BJ (cell line): ENCODE measurements around the gene RRP15. TPM values are rescaled to one million over a fixed set of nuclear protein-coding genes. Genes with fewer than 3 reads are reported as not detected.
A peak's percentile ranks its signal among the peaks of the same experiment; 100 is the strongest.

Experiments
- CTCF ChIA-PET: fragments of 350-600 bp; formaldehyde crosslinking; extraction: SDS; loops from one replicate; lab custom pipeline; 2021; ENCODE audit warnings: antibody characterized with exemption, inconsistent platforms; lab: Yijun Ruan, JAX
- POLR2A ChIA-PET: fragments of 300-600 bp; sonication (Branson Sonifier 250); formaldehyde crosslinking; extraction: SDS; loops from one replicate; lab custom pipeline; 2021; ENCODE audit warnings: antibody characterized with exemption; lab: Charles Lee
- DNase-seq: peaks from one replicate; pipeline ENCODE4 v3.0.0-alpha.2; 2011; ENCODE audit warnings: low read depth
- H3K27me3 ChIP-seq: 2 replicates; pipeline ENCODE4 v1.6.0; 2011; ENCODE audit warnings: low read length; ENCODE audit not compliant: control insufficient read depth, insufficient read depth
- H3K36me3 ChIP-seq: 2 replicates; pipeline ENCODE4 v1.5.1; 2011; ENCODE audit warnings: low read length; ENCODE audit not compliant: control insufficient read depth, insufficient read depth
- H3K4me3 ChIP-seq: 2 replicates; pipeline ENCODE4 v1.5.1; 2011; ENCODE audit warnings: low read depth, mild to moderate bottlenecking, control low read depth, low read length
- polyA plus RNA-seq: library from polyadenylated mRNA; depleted of rRNA; stranded (reverse); fragments of >200 nt; gene quantifications from 2 replicates; pipeline ENCODE4 v1.2.3, GENCODE V29; 2011
- TF ChIP-seq, protein P1 (sequence below): IDR thresholded peaks from 2 replicates; pipeline ENCODE4 v1.5.1; 2011; ENCODE audit warnings: low read depth, mild to moderate bottlenecking, control low read depth, inconsistent platforms, low read length, moderate library complexity; ENCODE audit not compliant: insufficient read depth

Gene RRP15
- polyA plus RNA-seq, 1 experiment, result 0.88 TPM

DNA sequence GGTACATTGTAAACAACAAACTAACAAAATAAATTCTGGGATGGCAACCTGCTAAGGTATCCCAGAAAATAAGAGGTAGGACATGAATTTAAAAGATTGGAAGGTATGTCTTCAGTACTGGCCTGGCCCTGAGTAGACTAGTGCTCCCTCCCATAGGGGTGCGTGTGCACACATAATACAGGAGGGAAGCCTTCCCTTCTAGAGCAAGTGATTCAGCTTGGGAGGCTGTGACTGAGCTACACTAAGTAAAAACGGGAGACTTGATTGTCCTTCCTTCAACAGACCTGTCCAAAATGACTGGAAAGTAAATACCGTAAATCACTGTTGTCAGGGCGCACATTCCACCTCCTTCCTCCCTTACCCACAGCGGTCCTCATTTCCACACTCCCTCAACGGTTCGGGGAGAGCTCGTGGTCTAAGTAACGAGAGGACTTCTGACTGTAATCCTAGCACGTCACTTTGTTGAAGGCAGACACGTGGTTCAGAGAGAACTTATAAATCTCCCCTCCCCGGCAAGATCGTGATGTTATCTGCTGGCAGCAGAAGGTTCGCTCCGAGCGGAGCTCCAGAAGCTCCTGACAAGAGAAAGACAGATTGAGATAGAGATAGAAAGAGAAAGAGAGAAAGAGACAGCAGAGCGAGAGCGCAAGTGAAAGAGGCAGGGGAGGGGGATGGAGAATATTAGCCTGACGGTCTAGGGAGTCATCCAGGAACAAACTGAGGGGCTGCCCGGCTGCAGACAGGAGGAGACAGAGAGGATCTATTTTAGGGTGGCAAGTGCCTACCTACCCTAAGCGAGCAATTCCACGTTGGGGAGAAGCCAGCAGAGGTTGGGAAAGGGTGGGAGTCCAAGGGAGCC is 60.0 kb downstream of the RRP15 start, which contains the start of gene TGFB2:
Gene TGFB2 (plus strand): TSS at position 523 of the 859 bp plus-strand sequence. CDS start 1,366 bp downstream, outside the sequence.
- CTCF ChIA-PET, result interaction anchor here (0.9 to 4.0 kb wide), 7 partner anchors 15 to 652 kb away, joined by 3 to 15 read pairs (median 4); no protein-coding TSS in a partner anchor
- DNase-seq, result peak; percentile 51
- Histone ChIP-seq H3K4me3 (peak within 1 kb of the TSS; percentile 46), H3K36me3 (no peaks in the 10 kb centered on the region), H3K27me3 (no peaks in the 10 kb centered on the region)
- TF ChIP-seq, protein P1, sequence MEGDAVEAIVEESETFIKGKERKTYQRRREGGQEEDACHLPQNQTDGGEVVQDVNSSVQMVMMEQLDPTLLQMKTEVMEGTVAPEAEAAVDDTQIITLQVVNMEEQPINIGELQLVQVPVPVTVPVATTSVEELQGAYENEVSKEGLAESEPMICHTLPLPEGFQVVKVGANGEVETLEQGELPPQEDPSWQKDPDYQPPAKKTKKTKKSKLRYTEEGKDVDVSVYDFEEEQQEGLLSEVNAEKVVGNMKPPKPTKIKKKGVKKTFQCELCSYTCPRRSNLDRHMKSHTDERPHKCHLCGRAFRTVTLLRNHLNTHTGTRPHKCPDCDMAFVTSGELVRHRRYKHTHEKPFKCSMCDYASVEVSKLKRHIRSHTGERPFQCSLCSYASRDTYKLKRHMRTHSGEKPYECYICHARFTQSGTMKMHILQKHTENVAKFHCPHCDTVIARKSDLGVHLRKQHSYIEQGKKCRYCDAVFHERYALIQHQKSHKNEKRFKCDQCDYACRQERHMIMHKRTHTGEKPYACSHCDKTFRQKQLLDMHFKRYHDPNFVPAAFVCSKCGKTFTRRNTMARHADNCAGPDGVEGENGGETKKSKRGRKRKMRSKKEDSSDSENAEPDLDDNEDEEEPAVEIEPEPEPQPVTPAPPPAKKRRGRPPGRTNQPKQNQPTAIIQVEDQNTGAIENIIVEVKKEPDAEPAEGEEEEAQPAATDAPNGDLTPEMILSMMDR, result peak; percentile 32; the same call in 1 of the 2 replicates
- POLR2A ChIA-PET, result no interaction called here

DNA sequence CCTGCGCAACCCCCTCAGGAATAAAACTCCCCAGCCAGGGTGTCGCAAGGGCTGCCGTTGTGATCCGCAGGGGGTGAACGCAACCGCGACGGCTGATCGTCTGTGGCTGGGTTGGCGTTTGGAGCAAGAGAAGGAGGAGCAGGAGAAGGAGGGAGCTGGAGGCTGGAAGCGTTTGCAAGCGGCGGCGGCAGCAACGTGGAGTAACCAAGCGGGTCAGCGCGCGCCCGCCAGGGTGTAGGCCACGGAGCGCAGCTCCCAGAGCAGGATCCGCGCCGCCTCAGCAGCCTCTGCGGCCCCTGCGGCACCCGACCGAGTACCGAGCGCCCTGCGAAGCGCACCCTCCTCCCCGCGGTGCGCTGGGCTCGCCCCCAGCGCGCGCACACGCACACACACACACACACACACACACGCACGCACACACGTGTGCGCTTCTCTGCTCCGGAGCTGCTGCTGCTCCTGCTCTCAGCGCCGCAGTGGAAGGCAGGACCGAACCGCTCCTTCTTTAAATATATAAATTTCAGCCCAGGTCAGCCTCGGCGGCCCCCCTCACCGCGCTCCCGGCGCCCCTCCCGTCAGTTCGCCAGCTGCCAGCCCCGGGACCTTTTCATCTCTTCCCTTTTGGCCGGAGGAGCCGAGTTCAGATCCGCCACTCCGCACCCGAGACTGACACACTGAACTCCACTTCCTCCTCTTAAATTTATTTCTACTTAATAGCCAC is 60.7 kb downstream of the RRP15 start:
- POLR2A ChIA-PET, result no interaction called here

DNA sequence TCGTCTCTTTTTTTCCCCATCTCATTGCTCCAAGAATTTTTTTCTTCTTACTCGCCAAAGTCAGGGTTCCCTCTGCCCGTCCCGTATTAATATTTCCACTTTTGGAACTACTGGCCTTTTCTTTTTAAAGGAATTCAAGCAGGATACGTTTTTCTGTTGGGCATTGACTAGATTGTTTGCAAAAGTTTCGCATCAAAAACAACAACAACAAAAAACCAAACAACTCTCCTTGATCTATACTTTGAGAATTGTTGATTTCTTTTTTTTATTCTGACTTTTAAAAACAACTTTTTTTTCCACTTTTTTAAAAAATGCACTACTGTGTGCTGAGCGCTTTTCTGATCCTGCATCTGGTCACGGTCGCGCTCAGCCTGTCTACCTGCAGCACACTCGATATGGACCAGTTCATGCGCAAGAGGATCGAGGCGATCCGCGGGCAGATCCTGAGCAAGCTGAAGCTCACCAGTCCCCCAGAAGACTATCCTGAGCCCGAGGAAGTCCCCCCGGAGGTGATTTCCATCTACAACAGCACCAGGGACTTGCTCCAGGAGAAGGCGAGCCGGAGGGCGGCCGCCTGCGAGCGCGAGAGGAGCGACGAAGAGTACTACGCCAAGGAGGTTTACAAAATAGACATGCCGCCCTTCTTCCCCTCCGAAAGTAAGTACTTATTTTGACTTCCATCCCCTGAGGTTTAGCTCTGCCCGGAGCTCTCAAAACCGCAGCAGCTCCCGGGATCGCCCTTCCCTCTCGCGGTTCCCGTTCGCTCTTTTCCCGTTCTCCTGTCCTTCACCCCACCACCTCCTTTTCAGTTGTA is 61.5 kb downstream of the RRP15 start:
- H3K27me3 ChIP-seq, result no peaks in the 10 kb centered on the region
- TF ChIP-seq, protein P1, result no peak
- ChIA-PET CTCF (interaction anchor here (0.8 to 4.0 kb wide), 7 partner anchors 8 to 650 kb away, joined by 3 to 14 read pairs (median 3); no protein-coding TSS in a partner anchor), POLR2A (no interaction called here)
- no peaks in the 10 kb centered on the region for H3K36me3 ChIP-seq
- no peak for DNase-seq
- peak overlapping the region; percentile 46 for H3K4me3 ChIP-seq

More for the DNA sequence above, 60.7 kb downstream of the RRP15 start:
- TF ChIP-seq, protein P1, result no peak
- no peak for DNase-seq
- Histone ChIP-seq H3K4me3 (peak overlapping the region; percentile 46), H3K27me3 (no peaks in the 10 kb centered on the region), H3K36me3 (no peaks in the 10 kb centered on the region)
- CTCF ChIA-PET, result interaction anchor here (0.9 to 4.0 kb wide), 8 partner anchors 15 to 651 kb away, joined by 3 to 15 read pairs (median 4); no protein-coding TSS in a partner anchor

DNA sequence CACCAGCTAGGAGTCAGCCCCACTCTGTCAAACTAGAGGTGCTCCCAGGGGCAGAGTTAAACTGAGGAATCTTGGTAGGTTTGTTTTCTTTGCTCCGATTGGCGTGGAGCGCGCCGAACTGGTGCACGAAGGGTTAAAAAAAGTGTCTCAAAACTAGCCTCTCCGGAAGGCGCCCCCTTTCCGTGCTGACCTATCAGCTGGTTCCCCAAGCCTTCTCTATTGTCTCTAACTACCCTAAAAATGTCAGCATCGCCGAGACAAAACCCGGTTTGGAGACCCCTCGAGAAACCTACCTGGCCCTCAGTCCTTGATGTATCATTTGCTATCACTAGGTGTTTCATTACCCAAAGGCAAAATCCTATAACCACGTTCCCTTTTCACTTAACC is 62.2 kb downstream of the RRP15 start:
- POLR2A ChIA-PET, result no interaction called here

More for the DNA sequence above, 62.2 kb downstream of the RRP15 start:
- CTCF ChIA-PET, result interaction anchor here (1.0 to 4.0 kb wide), 5 partner anchors 8 to 205 kb away, joined by 3 to 14 read pairs (median 3); no protein-coding TSS in a partner anchor
- no peaks in the 10 kb centered on the region for H3K27me3 ChIP-seq
- H3K36me3 ChIP-seq, result no peaks in the 10 kb centered on the region
- TF ChIP-seq, protein P1, result 0 out of 2 replicates have a peak, but pooled peaks have one; percentile 0
- peak overlapping the region; percentile 46 for H3K4me3 ChIP-seq
- no peak for DNase-seq
